HTR-8/SVneo (cell line): ENCODE measurements around the gene ABR.

ENCODE experiments used
- DNase-seq: peaks from one replicate; pipeline ENCODE4 v3.0.0; 2011; ENCODE audit warnings: low spot score, mixed read lengths; ENCODE audit not compliant: insufficient read length
- FAIRE-seq: peaks from 2 replicates; lab custom pipeline; 2011; peaks lifted over from hg19 to GRCh38; lab: Jason Lieb, UNC

Gene ABR

DNA sequence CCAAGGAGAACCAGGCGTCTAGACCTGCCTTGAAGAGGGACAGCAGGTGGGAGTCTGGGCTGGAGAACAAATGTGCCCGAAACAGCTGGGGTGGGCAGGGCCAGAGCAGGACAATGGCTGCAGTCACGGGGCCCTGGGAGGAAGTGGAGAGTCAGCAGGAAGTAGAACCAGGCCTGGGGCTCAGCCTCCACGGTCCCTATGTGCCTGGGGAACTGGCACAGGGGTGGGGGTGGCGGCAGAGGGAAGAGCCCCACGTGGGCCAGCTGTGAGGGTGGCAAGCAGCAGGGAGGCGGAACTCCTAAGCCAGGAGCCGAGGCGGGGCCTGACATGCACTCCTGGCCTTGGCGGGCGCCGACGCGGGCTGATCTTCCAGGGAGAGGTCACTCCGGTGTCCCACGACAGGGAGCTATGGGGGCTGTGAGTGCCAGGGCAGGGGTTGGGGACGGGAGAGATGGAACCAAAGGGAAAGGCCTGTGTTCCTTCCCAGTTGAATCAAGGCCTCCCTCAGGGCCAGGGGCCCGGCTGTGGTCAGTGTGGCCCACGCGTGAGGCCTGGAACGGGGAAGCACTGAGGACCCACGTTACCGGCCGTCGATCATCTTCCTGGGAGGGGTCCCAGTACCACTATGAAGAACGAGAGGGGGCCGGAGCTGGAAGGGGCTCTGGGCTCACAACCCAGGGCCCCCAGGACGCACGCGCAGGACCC lies 140.1 kb downstream of the ABR start:
- FAIRE-seq (no peak), DNase-seq (no peak)

GRCh38 chr17:1039123-1039507 lies 140.7 kb downstream of the ABR start:
- FAIRE-seq = no peak
- no peak for DNase-seq

DNA sequence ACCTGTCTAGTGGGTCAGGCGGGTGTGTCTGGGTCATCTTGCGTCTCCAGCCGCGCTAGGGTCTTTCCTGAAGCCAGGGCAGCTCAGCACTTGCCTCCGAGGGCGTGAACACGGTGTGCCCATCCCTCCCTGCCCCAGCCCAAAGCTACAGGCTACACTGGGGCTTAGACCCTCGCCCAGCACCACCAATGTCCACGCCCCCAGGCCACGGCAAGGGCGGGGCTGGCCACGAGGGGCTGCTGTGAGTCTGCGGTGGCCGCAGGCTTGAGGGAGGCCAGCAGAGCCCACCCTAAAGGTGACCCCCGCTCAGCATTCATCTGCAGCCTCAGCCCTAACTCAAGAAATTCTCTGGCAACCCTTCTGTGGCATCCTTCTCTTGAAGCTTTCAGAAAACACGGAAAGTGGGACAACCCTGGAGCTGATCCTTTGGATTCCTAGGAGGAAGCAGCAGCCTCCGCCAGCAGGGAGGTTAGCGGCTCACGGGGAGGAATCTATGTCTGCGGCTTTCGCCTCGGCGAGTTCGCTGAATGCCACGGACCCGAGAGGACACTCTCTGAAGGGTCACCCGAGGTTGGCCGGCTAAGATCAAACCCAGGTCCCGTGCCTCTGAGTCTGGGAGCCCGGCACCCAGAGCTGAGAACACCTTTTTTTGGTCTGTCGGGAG lies 141.2 kb downstream of the ABR start:
- FAIRE-seq (no peak), DNase-seq (no peak)

DNA sequence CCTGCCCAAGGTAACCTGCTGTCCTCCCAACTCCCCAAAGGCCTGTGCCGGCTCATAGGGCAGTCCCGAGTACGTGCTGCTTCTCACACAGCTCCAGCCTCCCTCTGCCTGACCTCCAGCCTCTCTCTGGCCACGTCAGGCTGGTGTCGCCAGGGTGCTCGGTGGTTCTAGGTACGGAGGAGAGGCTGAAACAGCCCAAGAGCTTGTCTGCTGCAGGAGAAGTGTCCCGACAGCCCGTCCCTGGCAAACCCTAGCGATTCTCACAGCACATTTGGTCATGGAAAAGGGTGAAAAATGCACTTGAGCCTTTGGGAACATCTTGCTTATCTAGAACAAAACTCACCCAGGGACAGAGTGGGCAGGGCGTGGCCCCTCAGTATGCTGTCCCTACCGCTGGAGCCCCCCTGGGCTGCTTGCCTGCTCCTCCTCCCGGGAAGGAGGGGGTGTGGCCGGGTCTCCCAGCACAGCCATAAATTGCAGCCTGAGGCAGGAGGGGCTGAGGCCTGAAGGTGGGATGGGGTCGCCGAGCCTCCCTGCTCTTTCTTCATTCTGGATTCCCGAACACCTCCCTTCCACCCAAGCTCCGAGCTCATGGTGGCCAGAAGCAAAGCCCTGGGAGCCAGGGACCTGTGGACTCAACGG lies 142.4 kb downstream of the ABR start:
- DNase-seq (no peak), FAIRE-seq (no peak)

GRCh38 chr17:1036845-1037237 lies 142.9 kb downstream of the ABR start:
- FAIRE-seq (no peak), DNase-seq (no peak)

DNA sequence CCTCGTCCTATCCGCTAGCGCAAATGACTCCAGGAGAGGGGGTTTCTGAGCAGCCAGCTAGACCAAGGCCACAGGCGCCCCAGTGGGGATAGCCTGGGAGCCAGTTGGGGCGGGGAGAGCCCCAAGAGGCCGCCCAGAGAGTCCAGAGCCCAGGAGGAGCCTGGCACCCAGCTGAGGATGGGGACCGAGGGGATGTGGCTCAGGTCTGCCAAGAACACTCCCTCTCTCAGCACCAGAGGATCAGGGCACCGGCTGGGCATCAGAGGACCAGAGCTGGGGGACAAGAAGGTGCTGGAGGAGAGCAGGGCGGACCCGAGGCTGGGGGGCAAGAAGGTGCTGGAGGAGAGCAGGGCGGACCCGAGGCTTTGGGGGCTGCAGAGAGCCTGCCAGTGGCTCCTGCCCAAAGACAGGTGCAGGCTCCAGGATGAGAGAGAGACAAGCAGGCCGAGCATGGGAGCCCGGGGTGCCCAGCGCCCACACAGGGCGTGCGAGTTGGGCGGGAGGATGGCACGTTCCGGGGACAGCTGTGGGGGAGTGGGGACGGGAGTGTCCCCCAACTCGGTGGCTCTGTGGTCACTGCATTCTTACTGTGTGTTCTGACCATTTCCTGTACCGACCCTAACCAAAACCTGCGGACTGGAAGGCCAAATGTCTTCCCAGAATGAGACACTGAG lies 143.5 kb downstream of the ABR start:
- no peak for FAIRE-seq
- DNase-seq = no peak

GRCh38 chr17:1035546-1036170 lies 144.1 kb downstream of the ABR start:
- DNase-seq = no peak
- FAIRE-seq = no peak

DNA sequence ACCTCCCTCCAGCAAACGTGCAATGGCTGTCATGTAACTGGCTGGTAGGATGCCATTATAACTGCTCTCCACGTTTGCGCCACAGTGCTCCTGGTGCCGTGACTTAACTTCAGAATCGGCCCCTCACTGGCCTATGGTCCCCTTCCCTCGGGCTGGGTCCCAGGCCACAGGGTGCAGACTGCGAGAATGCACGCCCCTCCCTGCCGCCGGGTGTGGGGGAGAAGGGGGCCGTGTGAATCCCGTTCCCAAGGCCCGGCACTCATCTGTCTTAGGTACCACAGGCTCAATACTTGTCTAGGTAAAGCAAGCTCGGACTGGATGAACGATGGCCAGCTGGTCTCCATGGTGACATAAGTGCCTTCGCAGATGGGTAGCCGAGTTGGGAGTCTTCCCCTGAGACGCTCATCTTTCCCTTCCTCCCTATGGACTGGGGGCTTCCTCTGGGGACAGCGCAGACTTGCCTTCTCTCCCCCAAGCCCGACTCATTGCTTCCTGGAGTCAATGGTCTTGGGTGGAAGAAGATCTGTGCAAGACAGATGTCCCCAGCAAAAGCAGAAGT lies 145.1 kb downstream of the ABR start:
- DNase-seq (no peak), FAIRE-seq (no peak)

DNA sequence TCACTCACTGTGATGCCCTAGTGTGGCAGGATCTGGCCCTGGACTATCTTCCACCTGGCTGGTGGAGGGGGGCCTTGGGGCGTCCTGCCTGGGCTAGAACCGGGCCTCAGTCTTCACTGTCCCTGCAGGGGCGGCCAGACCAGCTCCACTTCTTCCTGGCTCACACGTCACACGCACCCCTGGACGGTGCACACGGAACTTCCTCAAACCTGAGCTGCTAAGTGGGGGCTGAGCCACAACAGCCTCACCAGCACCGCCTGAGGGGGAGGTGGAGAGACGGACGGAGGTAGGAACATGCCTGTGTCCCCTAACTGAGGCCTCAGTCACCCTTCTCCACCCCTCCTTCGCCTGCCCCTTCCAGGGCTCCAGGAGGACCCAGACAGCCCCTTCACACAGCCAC lies 146.3 kb downstream of the ABR start:
- FAIRE-seq (no peak), DNase-seq (no peak)

- no peak for FAIRE-seq
- DNase-seq = no peak
Observed at GRCh38 chr17:1032391-1032790, 147.4 kb downstream of the ABR start.

DNA sequence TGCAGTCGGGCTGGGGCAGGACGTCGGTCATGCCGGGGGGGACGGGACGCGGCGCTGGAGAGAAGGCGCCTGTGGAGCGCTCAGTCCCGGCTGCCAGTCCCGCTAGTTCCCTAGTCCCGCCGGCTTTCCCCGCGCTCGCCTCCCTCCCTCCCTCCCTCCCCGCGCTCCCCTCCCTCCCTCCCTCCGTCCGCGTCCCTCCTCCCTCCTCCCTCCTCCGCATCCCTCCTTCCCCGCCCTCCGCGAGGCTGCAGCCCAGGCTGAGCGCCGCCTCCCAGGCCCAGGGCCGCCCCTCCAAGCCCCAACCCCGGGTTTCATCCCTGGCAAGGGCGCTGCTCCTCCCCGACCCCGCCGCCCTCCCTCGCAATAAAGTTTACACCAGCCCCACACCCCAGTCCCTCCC lies 148.1 kb downstream of the ABR start:
- DNase-seq (no peak), FAIRE-seq (no peak)

DNA sequence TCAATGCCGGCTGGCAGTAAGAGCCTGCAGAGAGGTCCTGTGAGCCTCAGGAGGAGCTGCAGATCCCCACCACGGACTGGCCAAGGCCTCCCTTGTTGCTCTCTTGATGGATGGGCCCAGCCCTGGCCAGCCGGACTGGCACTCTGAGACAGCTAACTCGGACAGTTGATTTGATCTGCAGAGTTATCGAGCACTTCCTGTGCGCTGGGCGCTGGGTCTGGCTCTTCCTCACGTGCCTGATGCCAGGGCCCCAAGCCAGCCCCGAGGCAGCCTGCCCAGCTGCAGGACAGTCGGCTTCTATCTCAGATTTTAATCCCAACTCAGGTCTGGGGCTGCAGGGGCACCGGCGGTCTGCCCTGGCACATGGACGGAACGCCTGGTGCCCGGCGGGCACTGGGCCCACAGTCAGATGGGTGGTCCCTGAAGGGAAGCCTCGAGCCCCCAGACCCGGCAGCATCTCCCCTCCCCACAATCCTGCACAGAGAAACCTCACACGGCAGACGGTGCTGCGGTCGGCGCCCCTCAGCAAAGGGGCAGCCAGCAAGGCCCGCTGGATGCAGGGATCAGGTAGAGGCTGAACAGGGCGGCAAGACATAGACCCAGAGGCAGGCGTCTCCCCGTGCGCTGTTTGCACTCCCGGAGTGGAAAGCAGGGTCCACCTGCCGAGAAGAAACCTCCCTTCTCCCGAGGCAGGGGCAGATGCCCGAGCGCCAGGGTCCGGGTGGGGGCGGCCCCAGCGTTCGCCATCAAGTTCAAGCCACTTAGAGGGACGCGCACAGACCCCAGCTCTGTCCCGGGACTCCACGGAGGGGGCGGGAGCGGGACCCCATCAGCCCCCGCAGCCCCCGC lies 148.9 kb downstream of the ABR start:
- DNase-seq = no peak
- no peak for FAIRE-seq

- DNase-seq = no peak
- no peak for FAIRE-seq
Observed at GRCh38 chr17:1029922-1030644, 149.7 kb downstream of the ABR start.

DNA sequence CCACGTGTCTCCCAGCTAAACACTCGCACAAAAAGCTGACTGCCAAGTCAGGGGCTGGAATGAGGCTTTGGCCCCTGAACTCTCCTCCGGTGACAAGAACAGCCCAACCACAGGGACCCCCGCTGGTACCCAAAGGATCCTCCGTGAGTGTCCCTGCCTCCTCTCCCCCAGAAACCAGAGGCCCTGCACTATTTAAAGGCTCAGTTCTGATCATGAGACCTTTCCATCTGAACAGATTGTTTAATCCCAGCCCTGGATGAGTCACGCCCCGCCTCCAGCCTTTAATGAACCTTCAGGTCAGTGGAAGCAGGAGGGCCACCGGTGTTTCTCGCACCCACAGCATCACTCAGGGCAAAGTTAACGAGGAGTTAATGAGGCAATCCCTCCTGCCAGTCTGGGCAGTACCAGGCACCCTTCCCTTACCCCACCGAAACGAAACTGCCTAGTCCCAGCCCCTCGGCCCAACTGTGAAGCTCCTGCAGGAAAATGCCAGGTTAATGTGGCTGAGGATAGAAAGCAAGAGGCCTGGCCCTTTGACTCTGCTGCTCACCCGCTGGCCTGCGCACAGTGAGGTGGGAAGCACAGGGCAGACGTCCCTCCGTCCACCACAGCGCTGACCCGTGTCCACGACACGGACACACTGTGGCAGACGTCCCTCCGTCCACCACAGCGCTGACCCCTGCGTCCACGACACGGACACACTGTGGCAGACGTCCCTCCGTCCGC lies 150.4 kb downstream of the ABR start:
- peak; percentile 74 for FAIRE-seq
- no peak for DNase-seq

DNA sequence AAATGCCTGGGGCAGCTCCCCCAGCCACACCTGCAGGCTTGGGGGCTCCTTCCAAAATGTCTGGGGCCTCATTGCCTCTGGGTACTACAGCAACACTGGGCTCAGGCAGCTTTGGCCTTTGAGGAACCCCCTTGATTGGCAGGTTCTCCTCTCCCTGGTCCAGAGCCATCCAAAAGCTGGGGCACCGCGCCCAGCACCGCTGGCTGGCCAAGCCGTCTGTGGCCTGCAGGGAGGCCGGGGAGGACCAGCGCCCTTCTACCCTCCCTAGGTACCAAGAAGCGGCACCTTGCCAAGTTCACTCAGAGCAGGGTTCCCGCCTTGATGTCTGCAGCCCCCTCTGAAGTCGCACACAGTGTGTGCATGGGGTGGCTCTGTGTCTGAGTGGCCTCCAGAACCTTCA lies 152.7 kb downstream of the ABR start:
- DNase-seq (no peak), FAIRE-seq (no peak)

DNA sequence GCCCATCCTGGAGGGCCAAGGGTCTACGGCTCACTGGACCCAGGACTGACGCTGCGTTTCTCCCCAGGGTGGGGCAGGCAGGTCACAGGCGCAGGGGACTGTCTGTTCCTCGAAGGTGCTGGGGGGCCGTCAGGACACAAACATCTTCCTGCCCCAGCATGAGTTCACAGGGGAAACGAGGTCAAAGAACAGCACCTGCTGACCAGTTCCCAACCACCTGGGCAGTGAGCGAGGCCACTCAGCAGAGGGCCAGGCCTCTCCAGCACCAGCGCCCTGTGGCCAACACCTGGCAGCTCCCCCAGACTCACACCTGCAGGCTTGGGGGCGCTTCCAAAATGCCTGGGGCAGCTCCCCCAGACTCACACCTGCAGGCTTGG lies 153.2 kb downstream of the ABR start:
- DNase-seq = no peak
- FAIRE-seq = no peak

GRCh38 chr17:1025733-1026598 lies 153.8 kb downstream of the ABR start:
- FAIRE-seq (no peak), DNase-seq (no peak)
